GM12878 (cell line): ENCODE measurements around the gene C11orf52. TPM values are rescaled to one million over a fixed set of nuclear protein-coding genes. Genes with fewer than 3 reads are reported as not detected.

ENCODE experiments used
- ATAC-seq: fragments of 200-7000 bp; cut with Tn5 transposase; 3 replicates; pipeline ENCODE4 v1.9.1; 2020; ENCODE audit warnings: mild to moderate bottlenecking, moderate library complexity
- BruUV-seq: library from RNA; stranded (reverse); fragments of 400-500 nt; replicated peaks from 2 replicates; lab custom pipeline; 2021; lab: Mats Ljungman, UMichigan
- CTCF ChIA-PET: fragments of 300-600 bp; sonication (Branson Sonifier 250); formaldehyde crosslinking; extraction: SDS; loops from one replicate; lab custom pipeline; 2021; ENCODE audit warnings: inconsistent platforms; lab: Yijun Ruan, JAX
- POLR2A ChIA-PET: fragments of 350-600 bp; formaldehyde crosslinking; extraction: SDS; loops from one replicate; lab custom pipeline; 2021; ENCODE audit warnings: inconsistent platforms; lab: Charles Lee
- RAD21 ChIA-PET: fragments of 300-600 bp; sonication (Branson Sonifier 250); formaldehyde crosslinking; loops from one replicate; lab custom pipeline; 2023; ENCODE audit warnings: antibody characterized with exemption; ENCODE audit not compliant: unreplicated experiment; lab: Charles Lee
- SMC1A ChIA-PET: fragments of 300-600 bp; sonication (Branson Sonifier 250); formaldehyde crosslinking; loops from one replicate; lab custom pipeline; 2023; ENCODE audit not compliant: unreplicated experiment, uncharacterized antibody; lab: Charles Lee
- DNase-seq: peaks from one replicate; pipeline ENCODE4 v3.0.0-alpha.2; 2011; ENCODE audit warnings: low read depth, low spot score
- FAIRE-seq: peaks from 3 replicates; lab custom pipeline; 2011; peaks lifted over from hg19 to GRCh38; lab: Jason Lieb, UNC
- H2AFZ ChIP-seq: 2 replicates; pipeline ENCODE4 v1.6.0; 2011; ENCODE audit warnings: low read depth, low read length, control low read depth; ENCODE audit not compliant: control insufficient read depth
- H3K27ac ChIP-seq: 2 replicates; pipeline ENCODE4 v1.5.1; 2011; ENCODE audit warnings: control low read depth; ENCODE audit not compliant: control insufficient read depth, insufficient read depth
- H3K27me3 ChIP-seq, 2 experiments: replicated peaks in 1 of 2; 2 replicates each; pipeline versions ENCODE4 v1.6.0 to v1.6.1; 2011; ENCODE audit warnings: low read length in 1 of 2; ENCODE audit not compliant: control insufficient read depth in 2 of 2, insufficient read depth in 2 of 2
- H3K36me3 ChIP-seq, 2 experiments: 2 replicates each; pipeline ENCODE4 v1.5.1; 2011; ENCODE audit warnings: low read length in 1 of 2; ENCODE audit not compliant: control insufficient read depth in 2 of 2, insufficient read depth in 2 of 2
- H3K4me1 ChIP-seq: 2 replicates; pipeline ENCODE4 v1.6.1; 2011; ENCODE audit warnings: mild to moderate bottlenecking, low read length, moderate library complexity, mixed read lengths; ENCODE audit not compliant: control insufficient read depth, insufficient read depth
- H3K4me2 ChIP-seq: 2 replicates; pipeline ENCODE4 v1.6.0; 2011; ENCODE audit warnings: control low read depth; ENCODE audit not compliant: control insufficient read depth, insufficient read depth
- H3K4me3 ChIP-seq: fragments of 200-600 bp; sonication (generic); 2 replicates; pipeline ENCODE4 v1.5.1; 2016
- H3K79me2 ChIP-seq: 2 replicates; pipeline ENCODE4 v1.6.0; 2011; ENCODE audit warnings: low read length; ENCODE audit not compliant: control insufficient read depth, insufficient read depth
- H3K9ac ChIP-seq: 2 replicates; pipeline ENCODE4 v1.8.0; 2011; ENCODE audit warnings: low read length, control low read depth, mixed read lengths; ENCODE audit not compliant: control insufficient read depth, insufficient read depth
- H3K9me3 ChIP-seq: replicated peaks from 3 replicates; pipeline ENCODE4 v1.5.1; 2011; ENCODE audit warnings: mild to moderate bottlenecking, low read length; ENCODE audit not compliant: control insufficient read depth, insufficient read depth
- H4K20me1 ChIP-seq: 2 replicates; pipeline ENCODE4 v1.6.0; 2011; ENCODE audit not compliant: control insufficient read depth, insufficient read depth
- ASH2L ChIP-seq: fragments of 300-600, 200-600 bp; sonication (generic); IDR thresholded peaks from 2 replicates; pipeline ENCODE4 v1.6.1; 2017; ENCODE audit warnings: low read depth, mild to moderate bottlenecking, borderline replicate concordance
- BRCA1 ChIP-seq: IDR thresholded peaks from 2 replicates; pipeline ENCODE4 v1.6.1; 2011; ENCODE audit warnings: low read depth, low read length, improper control_type of control experiment
- CBX5 ChIP-seq: sonication (generic); IDR thresholded peaks from 2 replicates; pipeline ENCODE4 v1.6.1; 2016; ENCODE audit warnings: low read depth, moderate library complexity, mild to moderate bottlenecking, inconsistent platforms
- ESRRA ChIP-seq: IDR thresholded peaks from 2 replicates; pipeline ENCODE4 v1.6.1; 2012; ENCODE audit warnings: mild to moderate bottlenecking, low read length, improper control_type of control experiment
- FOS ChIP-seq: IDR thresholded peaks from 3 replicates; pipeline ENCODE4 v1.6.1; 2011; ENCODE audit warnings: borderline replicate concordance; ENCODE audit not compliant: insufficient read length; ENCODE audit errors: extremely low read depth
- GABPA ChIP-seq: IDR thresholded peaks from 2 replicates; pipeline ENCODE4 v1.6.1; 2014; ENCODE audit warnings: antibody characterized with exemption, low read depth, mild to moderate bottlenecking, inconsistent platforms
- KDM1A ChIP-seq: fragments of 200-600 bp; sonication (generic); IDR thresholded peaks from 2 replicates; pipeline ENCODE4 v1.6.1; 2016; ENCODE audit warnings: borderline replicate concordance
- MTA3 ChIP-seq: IDR thresholded peaks from 2 replicates; pipeline ENCODE4 v1.6.1; 2012; ENCODE audit warnings: low read length, inconsistent platforms, borderline replicate concordance
- NFXL1 ChIP-seq: fragments of 450-650 bp; IDR thresholded peaks from 2 replicates; pipeline ENCODE4 v1.6.1; 2017; ENCODE audit warnings: antibody characterized with exemption, mild to moderate bottlenecking, borderline replicate concordance
- PAX8 ChIP-seq: fragments of 450-650 bp; IDR thresholded peaks from 2 replicates; pipeline ENCODE4 v1.6.1; 2017; ENCODE audit warnings: mild to moderate bottlenecking, moderate library complexity
- PML ChIP-seq: IDR thresholded peaks from 2 replicates; pipeline ENCODE4 v1.6.1; 2012; ENCODE audit warnings: low read length, inconsistent platforms
- POLR2AphosphoS2 ChIP-seq: IDR thresholded peaks from 2 replicates; pipeline ENCODE4 v1.6.1; 2011; ENCODE audit warnings: low read depth, mild to moderate bottlenecking, low read length, improper control_type of control experiment, moderate library complexity
- RCOR1 ChIP-seq: conservative IDR thresholded peaks from 2 replicates; pipeline ENCODE4 v1.6.1; 2012; ENCODE audit warnings: low read depth, low read length, improper control_type of control experiment
- SUZ12 ChIP-seq: fragments of 200-600 bp; sonication (generic); IDR thresholded peaks from one replicate; pipeline ENCODE4 v1.6.1; 2018; ENCODE audit warnings: antibody characterized with exemption, mild to moderate bottlenecking; ENCODE audit not compliant: unreplicated experiment
- TCF3 ChIP-seq: IDR thresholded peaks from 2 replicates; pipeline ENCODE4 v1.6.1; 2012; ENCODE audit warnings: low read depth, mild to moderate bottlenecking, low read length, borderline replicate concordance; ENCODE audit not compliant: insufficient read depth
- ZNF274 ChIP-seq: IDR thresholded peaks from one replicate; pipeline ENCODE4 v1.8.0; 2011; ENCODE audit not compliant: insufficient read length, insufficient read depth
- WGBS: methylation state at CpG from one replicate; pipeline ENCODE4 v1.1.6; 2016; ENCODE audit warnings: low lambda C conversion rate; ENCODE audit not compliant: insufficient replicate concordance, insufficient coverage; ENCODE audit errors: missing lambda C conversion rate; 5-methylcytosine and 5-hydroxymethylcytosine counted together
- in situ Hi-C: fragments of 300-500 bp; cut with MboI; formaldehyde crosslinking; loops from 9 replicates; pipeline ENCODE4 v1.14.3; 2018; ENCODE audit warnings: mixed read lengths
- intact Hi-C: fragments of 100-400 bp; cut with micrococcal nuclease; formaldehyde crosslinking; loops from one replicate; pipeline ENCODE4 v1.14.2; 2022; ENCODE audit not compliant: unreplicated experiment
- polyA plus RNA-seq, 11 experiments: library from polyadenylated mRNA; depleted of rRNA in 4 of 11; unstranded in 6 of 11; stranded (reverse) in 5 of 11; fragments of >200 nt; fragmentation: Nextera tagmentation in 4 of 11; fragmentation: Illumina TruSeq in 1 of 11; extraction: Ambion mirVana in 4 of 11; extraction: Trizol in 1 of 11; gene quantifications; 1 replicate in 1 of 11; 2 replicates in 10 of 11; pipeline versions ENCODE4 v1.2.1 to v1.2.3, GENCODE V29; 2011 to 2016; ENCODE audit warnings: inconsistent platforms in 2 of 11, missing spikeins in 2 of 11, low read depth in 1 of 11
- total RNA-seq, 4 experiments: library from RNA; depleted of rRNA in 3 of 4; stranded (reverse); fragments of >200 nt in 3 of 4; fragmentation: Illumina TruSeq in 1 of 4; extraction: Trizol in 1 of 4; gene quantifications; 2 replicates each; pipeline versions ENCODE4 v1.2.1 to v1.2.3, GENCODE V29; 2013 to 2021
- TF ChIP-seq, protein P1 (sequence below): IDR thresholded peaks from 2 replicates; pipeline ENCODE4 v1.6.1; 2011; ENCODE audit warnings: mild to moderate bottlenecking, low read depth, low read length, moderate library complexity; ENCODE audit not compliant: insufficient replicate concordance

Gene C11orf52
- total and polyA plus RNA-seq, 10 of the 15 experiments (the other 5 are each of a cell fraction or from before 2014, with no cell fraction given): not detected

DNA sequence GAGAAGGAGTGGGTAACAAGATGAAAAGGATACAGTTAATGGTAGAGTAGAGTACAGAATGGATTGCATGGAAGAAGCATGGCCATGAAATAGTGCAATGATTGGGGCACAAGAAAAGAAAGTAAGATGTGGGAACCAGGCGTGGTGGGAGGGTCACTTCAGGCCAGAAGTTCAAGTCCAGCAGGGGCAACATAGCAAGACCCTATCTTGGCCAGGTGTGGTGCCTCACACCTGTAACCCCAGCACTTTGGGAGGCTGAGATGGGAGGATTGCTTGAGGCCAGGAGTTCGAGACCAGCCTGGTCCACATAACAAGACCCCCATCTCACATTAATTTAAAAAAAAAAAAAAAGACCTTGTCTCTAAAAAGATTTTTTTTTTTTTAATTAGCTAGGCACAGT is 1.4 kb upstream of the C11orf52 start:
- no peak overlapping the region for H3K27ac ChIP-seq
- H3K4me1 ChIP-seq: no peaks in the 10 kb centered on the region
- BruUV-seq: no TSS peak
- intact Hi-C loops (no loop called here), in situ Hi-C loops (no loop called here)
- H3K79me2 ChIP-seq: no peaks in the 10 kb centered on the region
- H4K20me1 ChIP-seq: no peaks in the 10 kb centered on the region
- H3K36me3 ChIP-seq: no peaks in the 10 kb centered on the region
- no peak overlapping the region for H3K9ac ChIP-seq
- no peak overlapping the region for H3K4me3 ChIP-seq
- no peak for DNase-seq
- WGBS: 0% methylated on average over 2 of the region's 2 CpGs
- TF ChIP-seq NFXL1 (no peak), ASH2L (no peak), PAX8 (no peak), RCOR1 (no peak), GABPA (no peak), TCF3 (no peak), MTA3 (no peak), SUZ12 (no peak), BRCA1 (no peak)
- H3K9me3 ChIP-seq: no peaks in the 10 kb centered on the region
- no peak overlapping the region for H2AFZ ChIP-seq
- ATAC-seq: no peak
- RAD21 ChIA-PET: no interaction called here
- no peak for FAIRE-seq
- no peak overlapping the region for H3K4me2 ChIP-seq
- H3K27me3 ChIP-seq: no peaks in the 10 kb centered on the region; a peak in 2 of 4 replicates
- CTCF ChIA-PET: no interaction called here
- POLR2A ChIA-PET: no interaction called here
- SMC1A ChIA-PET: no interaction called here

DNA sequence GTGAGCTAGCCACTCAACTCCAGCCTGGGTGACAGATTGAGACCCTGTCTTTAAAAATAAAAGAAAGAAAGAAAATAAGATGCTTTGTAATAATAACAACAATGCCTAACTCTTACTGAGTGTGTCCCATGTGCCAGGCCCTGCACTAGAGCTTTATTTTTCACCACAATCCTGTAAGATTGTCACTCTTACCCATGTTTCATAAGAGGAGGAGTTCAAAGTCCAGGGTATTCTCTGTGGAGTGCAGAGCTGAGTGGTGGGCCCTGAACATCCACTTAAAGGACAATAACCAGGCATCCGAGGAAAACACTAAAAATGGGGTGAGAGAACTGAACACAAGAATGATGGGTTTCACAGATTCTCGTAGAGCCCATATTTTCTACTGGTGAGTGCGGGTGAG is 925 bp upstream of the C11orf52 start:
- no peak for ATAC-seq
- H3K36me3 ChIP-seq: no peaks in the 10 kb centered on the region
- no peak overlapping the region for H3K27ac ChIP-seq
- WGBS: 42% methylated on average over 3 of the region's 3 CpGs
- no TSS peak for BruUV-seq
- H3K9ac ChIP-seq: no peak overlapping the region
- POLR2A ChIA-PET: no interaction called here
- RAD21 ChIA-PET: no interaction called here
- H3K4me1 ChIP-seq: no peaks in the 10 kb centered on the region
- H3K4me2 ChIP-seq: no peak overlapping the region
- no peak overlapping the region for H2AFZ ChIP-seq
- SMC1A ChIA-PET: no interaction called here
- intact Hi-C loops: no loop called here
- no peaks in the 10 kb centered on the region for H4K20me1 ChIP-seq
- H3K4me3 ChIP-seq: no peak overlapping the region
- H3K27me3 ChIP-seq: no peaks in the 10 kb centered on the region; a peak in 2 of 4 replicates
- H3K9me3 ChIP-seq: no peaks in the 10 kb centered on the region
- DNase-seq: no peak
- no peaks in the 10 kb centered on the region for H3K79me2 ChIP-seq
- FAIRE-seq: no peak
- CTCF ChIA-PET: interaction anchor here (1.2 to 2.3 kb wide), 3 partner anchors 9 to 64 kb away, joined by 3 to 8 read pairs (median 4); no protein-coding TSS in a partner anchor
- in situ Hi-C loops: no loop called here
- no peak for TF ChIP-seq ESRRA
- no peak for TF ChIP-seq PML
- TF ChIP-seq POLR2AphosphoS2: no peak
- no peak for TF ChIP-seq CBX5
- TF ChIP-seq FOS: no peak
- no peak for TF ChIP-seq ZNF274
- TF ChIP-seq KDM1A: no peak
- TF ChIP-seq, protein P1, sequence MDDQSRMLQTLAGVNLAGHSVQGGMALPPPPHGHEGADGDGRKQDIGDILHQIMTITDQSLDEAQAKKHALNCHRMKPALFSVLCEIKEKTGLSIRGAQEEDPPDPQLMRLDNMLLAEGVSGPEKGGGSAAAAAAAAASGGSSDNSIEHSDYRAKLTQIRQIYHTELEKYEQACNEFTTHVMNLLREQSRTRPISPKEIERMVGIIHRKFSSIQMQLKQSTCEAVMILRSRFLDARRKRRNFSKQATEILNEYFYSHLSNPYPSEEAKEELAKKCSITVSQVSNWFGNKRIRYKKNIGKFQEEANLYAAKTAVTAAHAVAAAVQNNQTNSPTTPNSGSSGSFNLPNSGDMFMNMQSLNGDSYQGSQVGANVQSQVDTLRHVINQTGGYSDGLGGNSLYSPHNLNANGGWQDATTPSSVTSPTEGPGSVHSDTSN: no peak
